RKO (cell line): Measurements from ENCODE around the gene ZNF142.

Source experiments
- DNase-seq: peaks from one replicate; pipeline ENCODE4 v3.0.0-alpha.2; 2016; ENCODE audit warnings: low spot score

The ZNF142 gene

GRCh38 chr2:218659258-218659987, at the start of gene ZNF142, which contains the start of gene BCS1L:
Gene ZNF142 (minus strand): TSS chr2:218659623. CDS start chr2:218656429, 3,194 bp downstream.
Gene BCS1L (plus strand): TSS chr2:218659683. CDS start chr2:218660988, 1,305 bp downstream.
- DNase-seq, result peak; percentile 94

DNA sequence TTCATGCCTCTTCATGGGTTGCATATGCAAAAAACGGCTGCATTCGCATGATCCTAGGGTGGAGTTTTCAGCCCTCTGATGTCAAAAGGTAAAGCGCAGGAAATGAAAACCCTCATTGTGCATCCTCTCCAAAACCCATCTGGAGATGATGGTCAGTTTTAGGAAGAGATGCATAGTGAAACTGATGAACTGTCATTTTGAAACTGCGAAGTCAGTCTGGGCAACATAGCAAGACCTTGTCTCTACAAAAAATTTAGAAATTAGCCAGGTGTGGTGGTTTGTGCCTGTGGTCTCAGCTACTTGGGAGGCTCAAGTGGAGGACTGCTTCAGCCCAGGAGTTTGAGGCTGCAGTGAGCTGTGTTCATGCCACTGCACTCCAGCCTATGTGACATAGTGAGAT, 48.7 kb upstream of the ZNF142 start:
- no peak for DNase-seq

DNA sequence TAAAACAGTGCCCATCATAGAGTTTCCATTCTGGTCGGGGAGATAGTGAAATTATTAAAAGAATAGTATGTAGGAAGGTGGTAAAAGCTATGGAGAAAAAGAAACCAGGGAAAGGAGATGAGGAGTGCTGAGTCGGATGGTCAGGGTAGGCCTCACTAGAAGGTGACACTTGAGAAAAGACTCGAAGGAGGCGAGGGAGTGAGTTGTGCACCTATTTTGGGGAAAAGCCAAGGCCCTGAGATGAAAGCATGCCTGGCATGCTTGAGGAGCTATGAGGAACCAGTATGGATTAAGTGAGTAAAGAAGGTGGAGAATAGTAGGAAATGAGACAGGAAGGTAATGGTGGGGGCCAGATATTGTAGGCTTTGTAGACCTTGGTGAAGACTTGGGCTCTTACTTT, 43.9 kb upstream of the ZNF142 start:
- no peak for DNase-seq

- DNase-seq, result no peak
These were observed 42.4 kb upstream of the ZNF142 start for GRCh38 chr2:218701806-218702205.

DNA sequence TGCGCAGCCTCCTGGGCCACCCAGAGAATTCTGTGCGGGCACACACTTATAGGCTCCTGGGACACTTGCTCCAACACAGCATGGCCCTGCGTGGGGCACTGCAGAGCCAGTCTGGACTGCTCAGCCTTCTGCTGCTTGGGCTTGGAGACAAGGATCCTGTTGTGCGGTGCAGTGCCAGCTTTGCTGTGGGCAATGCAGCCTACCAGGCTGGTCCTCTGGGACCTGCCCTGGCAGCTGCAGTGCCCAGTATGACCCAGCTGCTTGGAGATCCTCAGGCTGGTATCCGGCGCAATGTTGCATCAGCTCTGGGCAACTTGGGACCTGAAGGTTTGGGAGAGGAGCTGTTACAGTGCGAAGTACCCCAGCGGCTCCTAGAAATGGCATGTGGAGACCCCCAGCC, 39.5 kb upstream of the ZNF142 start:
- DNase-seq, result no peak

- no peak for DNase-seq
These were observed 35.2 kb upstream of the ZNF142 start for GRCh38 chr2:218694405-218695145.

- DNase-seq, result no peak
These were observed 31.8 kb upstream of the ZNF142 start for GRCh38 chr2:218691234-218691633.

DNA sequence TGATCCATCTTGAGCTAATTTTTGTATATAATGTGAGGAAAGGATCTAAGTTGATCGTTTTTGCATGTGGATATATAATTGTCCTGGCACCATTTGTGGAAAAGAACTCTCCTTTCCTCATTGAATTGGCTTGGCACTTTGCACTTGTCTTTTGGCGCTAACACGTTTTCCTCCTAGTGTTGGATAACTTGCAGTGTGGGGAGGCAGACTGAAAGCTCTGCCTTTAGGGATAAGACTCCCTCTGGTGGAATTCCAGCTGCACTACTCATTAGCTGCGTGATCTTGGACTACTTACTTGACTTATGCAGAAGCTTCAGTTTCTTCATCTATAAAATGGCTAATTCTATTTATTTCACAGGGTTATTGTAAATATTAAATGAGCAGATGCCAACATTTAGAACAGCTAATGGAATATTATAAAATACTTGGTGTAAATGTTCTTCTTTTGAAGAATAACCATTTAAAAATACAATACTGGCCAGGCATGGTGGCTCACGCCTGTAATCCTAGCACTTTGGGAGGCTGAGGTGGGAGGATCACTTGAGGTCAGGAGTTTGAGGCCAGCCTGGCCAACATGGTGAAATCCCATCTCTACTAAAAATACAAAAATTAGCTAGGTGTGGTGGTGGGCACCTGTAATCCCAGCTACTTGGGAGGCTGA, 28.1 kb upstream of the ZNF142 start:
- peak; percentile 92 for DNase-seq

- no peak for DNase-seq
These were observed 20.6 kb upstream of the ZNF142 start for GRCh38 chr2:218680061-218680460.

DNA sequence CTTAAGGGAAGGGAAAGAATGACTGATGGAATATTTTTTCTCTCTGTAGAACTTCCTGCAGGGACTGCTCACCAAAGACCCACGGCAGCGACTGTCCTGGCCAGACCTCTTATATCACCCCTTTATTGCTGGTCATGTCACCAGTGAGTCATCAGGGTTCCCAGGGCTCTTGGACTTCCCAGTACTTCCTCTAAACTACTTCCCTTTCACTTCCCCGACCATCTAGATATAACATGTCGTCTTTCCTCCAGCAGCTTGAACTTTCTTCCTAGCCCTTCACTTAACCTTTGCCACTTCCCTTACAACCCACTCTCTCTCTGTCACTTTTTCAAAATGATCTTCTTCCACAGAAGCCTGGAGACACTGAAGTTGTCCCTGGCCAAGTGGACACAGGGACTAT, 19.7 kb upstream of the ZNF142 start:
- peak; percentile 74 for DNase-seq

GRCh38 chr2:218671654-218672566, 12.5 kb upstream of the ZNF142 start, which contains the start of the genes RNF25 and STK36:
Gene RNF25 (minus strand): TSS chr2:218672002. CDS start chr2:218671970, 32 bp downstream.
Gene STK36 (plus strand): TSS chr2:218672086. CDS start chr2:218672830, 744 bp downstream.
- peak; percentile 95 for DNase-seq

- DNase-seq, result peak; percentile 71
These were observed 11.8 kb upstream of the ZNF142 start for GRCh38 chr2:218671097-218671653.

GRCh38 chr2:218664653-218665052, 5.2 kb upstream of the ZNF142 start:
- DNase-seq, result no peak

GRCh38 chr2:218663901-218664300, 4.5 kb upstream of the ZNF142 start:
- DNase-seq, result no peak

DNA sequence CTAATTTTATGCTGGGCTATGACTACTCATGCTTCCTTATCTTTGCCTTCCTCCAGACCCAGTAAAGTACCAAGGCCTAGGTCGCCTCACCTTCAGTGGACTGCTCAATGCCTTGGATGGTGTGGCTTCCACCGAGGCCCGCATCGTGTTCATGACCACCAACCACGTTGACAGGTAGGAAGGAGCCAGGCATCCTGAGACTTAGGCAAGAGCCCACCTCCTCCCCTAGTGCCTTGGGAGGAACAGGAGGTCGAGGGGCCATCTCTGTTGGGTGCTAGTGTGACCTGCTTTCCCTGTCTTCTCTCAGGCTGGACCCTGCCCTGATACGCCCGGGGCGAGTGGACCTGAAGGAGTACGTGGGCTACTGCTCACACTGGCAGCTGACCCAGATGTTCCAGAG, 3.4 kb upstream of the ZNF142 start:
- no peak for DNase-seq

DNA sequence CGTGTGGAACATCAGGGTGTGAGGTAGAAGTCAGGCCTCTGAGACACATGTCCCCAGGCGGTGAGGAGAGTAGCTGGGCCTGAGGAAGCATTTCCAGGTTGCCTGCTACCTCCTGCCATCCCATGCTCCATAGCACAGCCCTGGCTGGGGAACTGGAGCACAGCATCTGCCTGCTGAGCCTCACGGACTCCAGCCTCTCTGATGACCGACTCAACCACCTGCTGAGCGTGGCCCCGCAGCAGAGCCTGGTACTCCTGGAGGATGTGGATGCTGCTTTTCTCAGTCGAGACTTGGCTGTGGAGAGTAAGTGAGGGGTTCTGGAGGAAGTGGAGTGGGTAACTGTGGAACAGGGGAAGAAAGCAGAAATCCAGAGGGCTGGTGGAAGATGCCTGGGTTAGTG, 3.0 kb upstream of the ZNF142 start:
- no peak for DNase-seq

GRCh38 chr2:218659988-218660358, 550 bp upstream of the ZNF142 start:
- no peak for DNase-seq

GRCh38 chr2:218658671-218659257, 659 bp downstream of the ZNF142 start:
- DNase-seq, result peak; percentile 56

DNA sequence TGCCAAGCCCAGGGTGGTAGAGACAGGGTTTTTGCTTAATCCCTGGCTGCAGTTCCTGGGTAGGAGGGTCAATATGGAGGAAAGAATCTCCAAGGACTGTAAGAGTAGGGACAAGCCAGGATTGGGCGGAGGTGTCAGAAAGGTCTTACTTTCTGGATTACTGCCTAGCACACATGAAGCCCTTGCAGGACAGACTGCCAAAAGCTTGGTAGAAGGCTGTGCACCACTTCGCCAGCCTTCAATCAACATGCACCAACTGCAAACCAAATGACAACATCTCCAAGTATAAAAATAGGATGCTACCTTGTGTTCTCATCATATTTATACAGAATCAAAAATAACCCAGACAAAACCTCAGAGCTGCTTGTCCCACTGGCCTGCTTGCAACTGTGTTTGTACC, 3.7 kb downstream of the ZNF142 start:
- DNase-seq, result no peak

GRCh38 chr2:218648787-218649100, 10.7 kb downstream of the ZNF142 start:
- DNase-seq, result no peak
